Middle frontal gyrus (tissue), 1 donor: ENCODE results near the gene PDCD6IP.
"Not testable (repeated sequence)": the region's sequence is repeated elsewhere in the genome, so short reads cannot be mapped to it uniquely, and the experiment has no call there.

Experiments
- DNase-seq: peaks from one replicate; pipeline ENCODE4 v3.0.0-alpha.2; 2015; ENCODE audit warnings: low spot score; ENCODE audit errors: extremely low spot score

The PDCD6IP gene

GRCh38 chr3:33850599-33850998, 52.2 kb downstream of the PDCD6IP start:
- DNase-seq: not testable (repeated sequence)

GRCh38 chr3:33855407-33855806, 57.0 kb downstream of the PDCD6IP start:
- DNase-seq: not testable (repeated sequence)

- DNase-seq: no peak
Measured at GRCh38 chr3:33855884-33856546, 57.6 kb downstream of the PDCD6IP start.

GRCh38 chr3:33857701-33858100, 59.3 kb downstream of the PDCD6IP start:
- DNase-seq: not testable (repeated sequence)

GRCh38 chr3:33858131-33858530, 59.7 kb downstream of the PDCD6IP start:
- no peak for DNase-seq

GRCh38 chr3:33860373-33861050, 62.1 kb downstream of the PDCD6IP start:
- DNase-seq: no peak

- DNase-seq: no peak
Measured at GRCh38 chr3:33865133-33865532, 66.7 kb downstream of the PDCD6IP start.

GRCh38 chr3:33868309-33868708, 69.9 kb downstream of the PDCD6IP start:
- DNase-seq: no peak

- DNase-seq: no peak
Measured at GRCh38 chr3:33869977-33870376, 71.5 kb downstream of the PDCD6IP start.

- DNase-seq: no peak
Measured at GRCh38 chr3:33874815-33875214, 76.4 kb downstream of the PDCD6IP start.

- no peak for DNase-seq
Measured at GRCh38 chr3:33875680-33876079, 77.2 kb downstream of the PDCD6IP start.

- no peak for DNase-seq
Measured at GRCh38 chr3:33877187-33877586, 78.8 kb downstream of the PDCD6IP start.

- no peak for DNase-seq
Measured at GRCh38 chr3:33879540-33879939, 81.1 kb downstream of the PDCD6IP start.

GRCh38 chr3:33881156-33882064, 83.0 kb downstream of the PDCD6IP start:
- no peak for DNase-seq

- no peak for DNase-seq
Measured at GRCh38 chr3:33882296-33882695, 83.9 kb downstream of the PDCD6IP start.

- peak; percentile 69 for DNase-seq
Measured at GRCh38 chr3:33883538-33883950, 85.1 kb downstream of the PDCD6IP start.

- no peak for DNase-seq
Measured at GRCh38 chr3:33883951-33884561, 85.6 kb downstream of the PDCD6IP start.

GRCh38 chr3:33884701-33885100, 86.3 kb downstream of the PDCD6IP start:
- no peak for DNase-seq

GRCh38 chr3:33885496-33885895, 87.1 kb downstream of the PDCD6IP start:
- DNase-seq: no peak

- no peak for DNase-seq
Measured at GRCh38 chr3:33886015-33886414, 87.6 kb downstream of the PDCD6IP start.

- no peak for DNase-seq
Measured at GRCh38 chr3:33887478-33887877, 89.0 kb downstream of the PDCD6IP start.
